Nephron (organoid): ENCODE measurements around the gene ABAT.

Source experiments
- H3K27ac Mint-ChIP-seq, 3 experiments: 2 replicates each; pipeline ENCODE4 v1.8.0; 2020; ENCODE audit warnings: mixed read lengths in 3 of 3, mild to moderate bottlenecking in 2 of 3, moderate library complexity in 1 of 3
- H3K27me3 Mint-ChIP-seq: 2 replicates; pipeline ENCODE4 v1.8.0; 2021; ENCODE audit warnings: low read depth, mild to moderate bottlenecking, moderate library complexity, mixed read lengths
- H3K36me3 Mint-ChIP-seq: 2 replicates; pipeline ENCODE4 v1.8.0; 2020; ENCODE audit warnings: low read depth, mixed read lengths
- H3K4me1 Mint-ChIP-seq: 2 replicates; pipeline ENCODE4 v1.8.0; 2020; ENCODE audit warnings: mixed read lengths
- H3K4me3 Mint-ChIP-seq, 3 experiments: 2 replicates each; pipeline ENCODE4 v1.8.0; 2020; ENCODE audit warnings: mild to moderate bottlenecking in 3 of 3, mixed read lengths in 3 of 3, moderate library complexity in 2 of 3
- H3K9me3 Mint-ChIP-seq: 2 replicates; pipeline ENCODE4 v1.8.0; 2020; ENCODE audit warnings: mixed read lengths
- CTCF ChIP-seq, 3 experiments: fragments of 200-600 bp; sonication (generic); IDR thresholded peaks; one replicate each; pipeline ENCODE4 v1.5.0; 2021; ENCODE audit warnings: antibody characterized with exemption in 3 of 3; ENCODE audit not compliant: unreplicated experiment in 3 of 3

The ABAT gene

GRCh38 chr16:8753416-8754054 is 79.1 kb downstream of the ABAT start:
- TF ChIP-seq CTCF (IDR thresholded peaks at IDR 0.05; ENCODE audit: unreplicated experiment in 3 of 3): no peak
- peaks cover 54% of the 10 kb centered on the region for H3K36me3 Mint-ChIP-seq
- H3K27me3 Mint-ChIP-seq: peaks cover 3% of the 10 kb centered on the region
- no peak overlapping the region for H3K27ac Mint-ChIP-seq
- no peaks in the 10 kb centered on the region for H3K9me3 Mint-ChIP-seq
- H3K4me3 Mint-ChIP-seq: no peak overlapping the region
- no peaks in the 10 kb centered on the region for H3K4me1 Mint-ChIP-seq

DNA sequence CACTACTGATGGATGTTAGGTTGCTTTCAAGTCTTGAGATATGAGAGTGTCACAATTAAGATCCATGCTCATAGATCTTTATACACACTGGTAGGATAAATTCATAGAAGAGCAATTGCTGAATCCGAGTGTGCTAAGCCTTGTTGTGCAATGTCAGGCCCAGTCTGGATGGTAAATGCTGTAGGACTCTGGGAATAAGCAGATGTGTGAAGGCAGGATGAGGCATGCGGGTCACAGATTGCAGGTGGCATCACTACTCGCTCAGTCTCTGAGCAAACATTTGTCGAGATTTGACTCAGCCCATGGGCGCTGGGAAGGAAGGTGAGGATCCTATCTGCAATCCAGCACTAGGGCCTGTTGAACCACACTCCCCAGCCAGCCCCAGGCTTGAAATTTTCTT is 82.3 kb downstream of the ABAT start:
- Mint-ChIP-seq H3K27ac (no peak overlapping the region), H3K4me3 (no peak overlapping the region), H3K4me1 (no peaks in the 10 kb centered on the region), H3K36me3 (peaks cover 52% of the 10 kb centered on the region), H3K9me3 (no peaks in the 10 kb centered on the region), H3K27me3 (peaks cover 3% of the 10 kb centered on the region)
- TF ChIP-seq CTCF (IDR thresholded peaks at IDR 0.05; ENCODE audit: unreplicated experiment in 3 of 3): no peak

DNA sequence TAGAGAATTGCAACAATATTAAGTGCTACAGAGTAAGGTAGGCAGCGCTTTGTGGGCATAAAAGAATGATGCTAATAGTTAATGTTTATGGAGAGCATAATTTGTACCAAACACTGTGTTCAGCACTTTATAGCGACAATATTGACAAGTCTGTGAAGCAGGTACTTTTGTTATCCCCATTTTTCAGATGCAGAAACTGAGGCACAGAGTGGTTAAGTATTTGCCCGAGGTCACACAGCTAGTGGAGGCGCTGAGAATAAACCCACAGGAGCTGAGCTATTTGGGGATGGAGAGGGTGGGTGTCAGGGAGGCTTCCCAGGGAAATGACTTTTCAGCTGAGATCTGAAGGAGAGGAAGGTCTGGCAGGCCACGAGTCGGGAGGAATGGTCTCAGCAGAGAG is 83.6 kb downstream of the ABAT start:
- no peaks in the 10 kb centered on the region for H3K27me3 Mint-ChIP-seq
- no peak for TF ChIP-seq CTCF (IDR thresholded peaks at IDR 0.05; ENCODE audit: unreplicated experiment in 3 of 3)
- H3K9me3 Mint-ChIP-seq: no peaks in the 10 kb centered on the region
- H3K27ac Mint-ChIP-seq: no peak overlapping the region
- peaks cover 51% of the 10 kb centered on the region for H3K36me3 Mint-ChIP-seq
- no peaks in the 10 kb centered on the region for H3K4me1 Mint-ChIP-seq
- no peak overlapping the region for H3K4me3 Mint-ChIP-seq

DNA sequence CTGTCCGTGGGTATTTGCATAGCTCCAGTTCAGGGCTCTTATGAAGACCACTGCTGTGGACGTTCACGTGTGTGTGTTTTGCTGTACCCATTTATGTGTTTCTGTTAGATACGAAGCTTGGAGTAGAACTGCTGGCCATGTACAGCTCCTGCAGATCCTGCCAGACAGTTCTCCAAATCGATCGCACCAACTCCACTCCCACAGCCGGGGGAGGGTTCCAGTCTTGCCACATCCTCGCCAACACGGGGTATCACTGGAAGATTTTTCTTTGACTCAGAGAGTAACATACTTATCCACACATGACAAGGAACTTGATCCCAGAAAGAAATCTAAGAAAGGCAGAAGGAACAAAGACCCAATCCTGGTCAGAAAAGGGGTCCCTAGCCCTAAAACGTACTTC is 85.6 kb downstream of the ABAT start:
- H3K4me1 Mint-ChIP-seq: no peaks in the 10 kb centered on the region
- H3K27ac Mint-ChIP-seq: no peak overlapping the region
- no peak overlapping the region for H3K4me3 Mint-ChIP-seq
- TF ChIP-seq CTCF (IDR thresholded peaks at IDR 0.05; ENCODE audit: unreplicated experiment in 3 of 3): no peak
- peaks cover 43% of the 10 kb centered on the region for H3K36me3 Mint-ChIP-seq
- H3K27me3 Mint-ChIP-seq: no peaks in the 10 kb centered on the region
- no peaks in the 10 kb centered on the region for H3K9me3 Mint-ChIP-seq

GRCh38 chr16:8761078-8761477 is 86.7 kb downstream of the ABAT start:
- TF ChIP-seq CTCF (IDR thresholded peaks at IDR 0.05; ENCODE audit: unreplicated experiment in 3 of 3): no peak
- Mint-ChIP-seq H3K27ac (no peak overlapping the region), H3K27me3 (no peaks in the 10 kb centered on the region), H3K9me3 (no peaks in the 10 kb centered on the region), H3K4me1 (no peaks in the 10 kb centered on the region), H3K4me3 (no peak overlapping the region), H3K36me3 (peaks cover 43% of the 10 kb centered on the region)

DNA sequence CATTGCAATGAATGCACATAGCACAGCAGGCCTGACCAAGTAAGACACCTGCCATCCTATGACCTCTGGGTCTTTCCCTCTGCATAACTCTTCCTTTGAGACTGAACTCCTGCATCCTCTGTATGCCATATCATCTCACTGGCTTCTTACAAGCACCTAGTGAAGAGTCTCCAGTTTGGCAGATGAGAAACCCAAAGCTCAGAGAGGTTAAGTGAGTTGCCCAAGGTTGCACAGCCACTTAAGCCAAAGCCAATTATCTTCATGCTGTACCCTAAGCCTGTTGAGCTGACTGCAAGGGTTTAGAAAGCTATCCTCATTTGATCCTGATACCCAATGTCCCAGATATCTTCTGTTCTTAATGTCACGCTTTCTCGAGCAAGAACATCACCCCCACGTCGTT is 87.8 kb downstream of the ABAT start:
- no peak for TF ChIP-seq CTCF (IDR thresholded peaks at IDR 0.05; ENCODE audit: unreplicated experiment in 3 of 3)
- no peaks in the 10 kb centered on the region for H3K9me3 Mint-ChIP-seq
- H3K4me3 Mint-ChIP-seq: no peak overlapping the region
- H3K36me3 Mint-ChIP-seq: peaks cover 37% of the 10 kb centered on the region
- no peak overlapping the region for H3K27ac Mint-ChIP-seq
- H3K4me1 Mint-ChIP-seq: no peaks in the 10 kb centered on the region
- H3K27me3 Mint-ChIP-seq: no peaks in the 10 kb centered on the region
